Hepatocyte (in vitro differentiated cells): Measurements from ENCODE around the gene CEACAM16.

Experiments used
- CTCF ChIP-seq: fragments of 200-600 bp; sonication (generic); IDR thresholded peaks from 2 replicates; pipeline ENCODE4 v1.5.1; 2016; ENCODE audit warnings: antibody characterized with exemption, mild to moderate bottlenecking; ENCODE audit not compliant: poor library complexity
- EZH2phosphoT487 ChIP-seq: fragments of 200-600 bp; sonication (generic); IDR thresholded peaks from one replicate; pipeline ENCODE4 v1.6.1; 2018; ENCODE audit warnings: antibody characterized with exemption, mild to moderate bottlenecking, low read depth, moderate library complexity; ENCODE audit not compliant: unreplicated experiment, severe bottlenecking

DNA sequence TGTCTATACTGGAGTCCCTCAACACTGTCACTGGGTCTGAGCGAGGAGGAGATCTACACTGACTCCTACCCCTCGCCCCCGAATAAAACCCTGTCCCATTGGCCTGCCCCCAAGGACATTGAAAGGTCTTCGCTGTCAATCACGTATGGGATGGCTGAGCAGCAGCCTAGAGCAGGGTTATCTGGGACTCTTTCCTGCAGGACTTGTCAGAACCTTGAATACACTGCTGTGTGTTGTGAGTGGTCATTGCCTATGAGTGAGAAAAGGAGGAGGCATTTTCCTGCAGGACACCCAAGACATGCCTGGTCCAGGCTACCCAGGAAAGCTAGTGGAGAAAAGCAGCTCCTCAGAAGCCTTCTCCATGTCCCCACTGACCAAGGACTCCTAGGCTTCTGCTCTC, 45.6 kb upstream of the CEACAM16 start:
- no peak for TF ChIP-seq CTCF
- TF ChIP-seq EZH2phosphoT487 = no peak
